HUDEP-2 (cell line): ENCODE data around the gene ZFYVE16.
A peak's percentile ranks its signal among the peaks of the same experiment; 100 is the strongest.
"Not testable (repeated sequence)": the region's sequence is repeated elsewhere in the genome, so short reads cannot be mapped to it uniquely, and the experiment has no call there.

ENCODE experiments used
- DNase-seq, 76 experiments: peaks; one replicate each; lab custom pipeline; 2025; ENCODE audit not compliant: unreplicated experiment in 76 of 76; lab: John Stamatoyannopoulos, UW

ZFYVE16 gene

GRCh38 chr5:80407735-80408483 is at the start of gene ZFYVE16:
Gene ZFYVE16 (plus strand): TSS chr5:80408064. CDS start chr5:80434148, 26,084 bp downstream.
- peak in 75 of 76 experiments; percentile 60 to 97 (median 91) for DNase-seq

GRCh38 chr5:80360914-80361444 is 46.9 kb upstream of the ZFYVE16 start:
- no peak for DNase-seq

GRCh38 chr5:80364892-80365291 is 43.0 kb upstream of the ZFYVE16 start:
- no peak for DNase-seq

- DNase-seq: no peak
These were observed 39.0 kb upstream of the ZFYVE16 start for GRCh38 chr5:80368661-80369480.

GRCh38 chr5:80369521-80369920 is 38.3 kb upstream of the ZFYVE16 start:
- no peak for DNase-seq

GRCh38 chr5:80370390-80370789 is 37.5 kb upstream of the ZFYVE16 start:
- no peak for DNase-seq

GRCh38 chr5:80372780-80373179 is 35.1 kb upstream of the ZFYVE16 start:
- no peak for DNase-seq

GRCh38 chr5:80374188-80374587 is 33.7 kb upstream of the ZFYVE16 start:
- no peak for DNase-seq

- DNase-seq: no peak
These were observed 31.3 kb upstream of the ZFYVE16 start for GRCh38 chr5:80376557-80376956.

GRCh38 chr5:80382488-80382887 is 25.4 kb upstream of the ZFYVE16 start:
- no peak for DNase-seq

GRCh38 chr5:80387063-80387768 is 20.6 kb upstream of the ZFYVE16 start:
- no peak for DNase-seq

GRCh38 chr5:80389580-80389979 is 18.3 kb upstream of the ZFYVE16 start:
- DNase-seq: no peak

- not testable (repeated sequence) for DNase-seq
These were observed 17.5 kb upstream of the ZFYVE16 start for GRCh38 chr5:80390413-80390812.

GRCh38 chr5:80391267-80391666 is 16.6 kb upstream of the ZFYVE16 start:
- not testable (repeated sequence) for DNase-seq

- peak in 1 of 76 experiments; percentile 5 for DNase-seq
These were observed 8.2 kb upstream of the ZFYVE16 start for GRCh38 chr5:80399526-80400239.

GRCh38 chr5:80400368-80400767 is 7.5 kb upstream of the ZFYVE16 start:
- not testable (repeated sequence) for DNase-seq

- no peak for DNase-seq
These were observed 4.1 kb upstream of the ZFYVE16 start for GRCh38 chr5:80403782-80404181.

GRCh38 chr5:80406980-80407734 is 707 bp upstream of the ZFYVE16 start:
- peak in 3 of 76 experiments; percentile 3 to 32 (median 15) for DNase-seq
